Neutrophil (primary cell): ENCODE measurements around the gene AIPL1.

Source experiments
- H3K27ac ChIP-seq: fragments of 200-600 bp; sonication (generic); 2 replicates; pipeline ENCODE4 v1.5.1; 2016; ENCODE audit warnings: mild to moderate bottlenecking, moderate library complexity
- H3K27me3 ChIP-seq: fragments of 200-600 bp; sonication (generic); 2 replicates; pipeline ENCODE4 v1.6.0; 2016; ENCODE audit warnings: mild to moderate bottlenecking
- H3K36me3 ChIP-seq: fragments of 200-600 bp; sonication (generic); 2 replicates; pipeline ENCODE4 v1.5.1; 2017
- H3K4me1 ChIP-seq, 2 experiments: fragments of 200-600 bp in 1 of 2; sonication (generic) in 1 of 2; 1 replicate in 1 of 2; 2 replicates in 1 of 2; pipeline versions ENCODE4 v1.5.1 to v1.6.1; 2013 to 2016; ENCODE audit warnings: low read depth in 1 of 2, low read length in 1 of 2, mild to moderate bottlenecking in 1 of 2, moderate library complexity in 1 of 2; ENCODE audit not compliant: control insufficient read depth in 1 of 2, insufficient read depth in 1 of 2
- H3K4me3 ChIP-seq, 2 experiments: fragments of 200-600 bp in 1 of 2; sonication (generic) in 1 of 2; 1 replicate in 1 of 2; 2 replicates in 1 of 2; pipeline ENCODE4 v1.5.1; 2013 to 2016; ENCODE audit warnings: low read depth in 1 of 2, low read length in 1 of 2, mild to moderate bottlenecking in 1 of 2, moderate library complexity in 1 of 2
- H3K9me3 ChIP-seq: fragments of 200-600 bp; sonication (generic); 2 replicates; pipeline ENCODE4 v1.5.1; 2016
- CTCF ChIP-seq: fragments of 200-600 bp; sonication (generic); IDR thresholded peaks from 2 replicates; pipeline ENCODE4 v1.5.1; 2016; ENCODE audit warnings: antibody characterized with exemption

The AIPL1 gene

GRCh38 chr17:6394055-6394606, 40.8 kb downstream of the AIPL1 start:
- H3K27ac ChIP-seq = no peak overlapping the region
- no peak for TF ChIP-seq CTCF
- no peaks in the 10 kb centered on the region for H3K4me1 ChIP-seq
- H3K9me3 ChIP-seq = no peaks in the 10 kb centered on the region
- no peaks in the 10 kb centered on the region for H3K36me3 ChIP-seq
- no peak overlapping the region for H3K4me3 ChIP-seq
- H3K27me3 ChIP-seq = peaks cover 15% of the 10 kb centered on the region

GRCh38 chr17:6393351-6393952, 41.5 kb downstream of the AIPL1 start:
- Histone ChIP-seq H3K27ac (no peak overlapping the region), H3K27me3 (peaks cover 15% of the 10 kb centered on the region), H3K4me1 (no peaks in the 10 kb centered on the region), H3K36me3 (no peaks in the 10 kb centered on the region), H3K9me3 (no peaks in the 10 kb centered on the region), H3K4me3 (no peak overlapping the region)
- TF ChIP-seq CTCF = no peak

- TF ChIP-seq CTCF = no peak
- H3K9me3 ChIP-seq = no peaks in the 10 kb centered on the region
- H3K4me1 ChIP-seq = no peaks in the 10 kb centered on the region
- peaks cover 15% of the 10 kb centered on the region for H3K27me3 ChIP-seq
- no peaks in the 10 kb centered on the region for H3K36me3 ChIP-seq
- H3K27ac ChIP-seq = no peak overlapping the region
- no peak overlapping the region for H3K4me3 ChIP-seq
Observed at GRCh38 chr17:6392609-6393350, 42.1 kb downstream of the AIPL1 start.

GRCh38 chr17:6388416-6388815, 46.5 kb downstream of the AIPL1 start:
- TF ChIP-seq CTCF = no peak
- no peak overlapping the region for H3K4me3 ChIP-seq

GRCh38 chr17:6387858-6388257, 47.1 kb downstream of the AIPL1 start:
- Histone ChIP-seq H3K36me3 (no peaks in the 10 kb centered on the region), H3K9me3 (no peaks in the 10 kb centered on the region), H3K27me3 (peaks cover 8% of the 10 kb centered on the region), H3K27ac (no peak overlapping the region), H3K4me1 (no peaks in the 10 kb centered on the region), H3K4me3 (no peak overlapping the region)
- no peak for TF ChIP-seq CTCF

More at GRCh38 chr17:6388416-6388815, 46.5 kb downstream of the AIPL1 start:
- H3K4me1 ChIP-seq = no peaks in the 10 kb centered on the region
- no peaks in the 10 kb centered on the region for H3K36me3 ChIP-seq
- no peaks in the 10 kb centered on the region for H3K9me3 ChIP-seq
- H3K27ac ChIP-seq = no peak overlapping the region
- H3K27me3 ChIP-seq = peaks cover 9% of the 10 kb centered on the region
